Cardiac muscle cell (in vitro differentiated cells and primary cell): ENCODE measurements around the gene RBPJL. TPM values are rescaled to one million over a fixed set of nuclear protein-coding genes. Genes with fewer than 3 reads are reported as not detected.

Experiments
- DNase-seq, 2 donors: peaks; one replicate each; pipeline versions ENCODE4 v3.0.0 to v3.0.0-alpha.2; 2010 to 2017; ENCODE audit warnings: low read depth in 1 of 2, low spot score in 1 of 2
- H3K27ac ChIP-seq: fragments of 200-600 bp; sonication (generic); 2 replicates; pipeline ENCODE4 v1.5.1; 2016
- H3K27me3 ChIP-seq: fragments of 200-600 bp; sonication (generic); 2 replicates; pipeline ENCODE4 v1.6.0; 2016; ENCODE audit warnings: control low read depth
- H3K36me3 ChIP-seq: fragments of 200-600 bp; sonication (generic); 2 replicates; pipeline ENCODE4 v1.5.1; 2016; ENCODE audit warnings: control low read depth
- H3K4me1 ChIP-seq: fragments of 200-600 bp; sonication (generic); 2 replicates; pipeline ENCODE4 v1.8.1; 2017; ENCODE audit warnings: low read depth, mild to moderate bottlenecking, mixed run types
- H3K4me3 ChIP-seq: fragments of 200-600 bp; sonication (generic); 2 replicates; pipeline ENCODE4 v1.5.1; 2016; ENCODE audit warnings: mild to moderate bottlenecking
- H3K9me3 ChIP-seq: fragments of 200-600 bp; sonication (generic); 2 replicates; pipeline ENCODE4 v1.5.1; 2017; ENCODE audit warnings: low read depth, mild to moderate bottlenecking, control low read depth
- polyA plus RNA-seq: library from polyadenylated mRNA; unstranded; fragments of >200 nt; fragmentation: Nextera tagmentation; extraction: Ambion mirVana; gene quantifications from 2 replicates; pipeline ENCODE4 v1.2.1, GENCODE V29; 2016
- total RNA-seq: library from RNA; depleted of rRNA; stranded (reverse); fragments of >200 nt; gene quantifications from 2 replicates; pipeline ENCODE4 v1.2.3, GENCODE V29; 2016
- TF ChIP-seq, protein P1 (sequence below): IDR thresholded peaks from 2 replicates; pipeline ENCODE4 v1.5.1; 2012; ENCODE audit warnings: low read depth, mild to moderate bottlenecking, low read length

Gene RBPJL
- total and polyA plus RNA-seq, 2 experiments from 2014 or later: not detected

DNA sequence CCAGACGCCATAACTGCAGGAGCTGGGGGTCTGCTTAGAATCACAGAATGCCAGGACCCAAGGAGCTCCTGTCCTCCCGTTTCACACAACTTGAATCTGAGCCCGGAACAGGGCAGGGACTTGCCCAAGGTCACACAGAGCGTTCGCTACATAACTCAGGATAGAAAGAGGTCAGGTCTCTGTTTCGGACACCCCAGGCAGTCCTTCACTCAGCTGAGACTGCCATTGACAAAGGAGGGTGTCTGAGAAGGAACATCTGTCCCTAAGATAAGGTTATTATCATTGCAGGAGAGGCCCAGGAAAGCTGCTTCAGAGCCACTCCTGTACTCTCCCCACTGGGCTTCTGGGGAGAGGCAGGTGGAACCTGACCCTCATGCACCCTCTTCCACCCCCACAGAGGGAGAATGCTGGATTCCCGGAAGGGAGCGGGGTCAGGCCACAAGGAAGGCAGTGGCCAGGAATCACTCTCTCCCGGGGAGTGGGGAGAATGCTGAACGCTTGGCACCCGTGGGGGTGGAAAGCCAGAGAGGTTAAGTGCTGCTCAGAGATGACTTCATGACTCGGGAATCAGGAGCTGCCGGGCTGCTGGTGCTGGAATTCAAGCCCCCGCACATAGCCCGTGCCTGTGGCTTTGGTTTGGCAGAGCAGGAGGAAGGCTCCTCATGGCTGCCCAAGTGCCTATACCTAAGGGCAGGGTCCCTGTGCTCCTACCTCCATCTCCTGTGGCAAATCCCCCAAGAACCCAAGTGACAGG, 30.9 kb downstream of the RBPJL start:
- peaks cover 9% of the 10 kb centered on the region for H3K36me3 ChIP-seq
- H3K27me3 ChIP-seq: no peaks in the 10 kb centered on the region
- peak overlapping the region; percentile 98 for H3K27ac ChIP-seq
- peak; percentile 63 to 94 for DNase-seq
- H3K4me3 ChIP-seq: no peak overlapping the region
- no peaks in the 10 kb centered on the region for H3K9me3 ChIP-seq
- TF ChIP-seq, protein P1, sequence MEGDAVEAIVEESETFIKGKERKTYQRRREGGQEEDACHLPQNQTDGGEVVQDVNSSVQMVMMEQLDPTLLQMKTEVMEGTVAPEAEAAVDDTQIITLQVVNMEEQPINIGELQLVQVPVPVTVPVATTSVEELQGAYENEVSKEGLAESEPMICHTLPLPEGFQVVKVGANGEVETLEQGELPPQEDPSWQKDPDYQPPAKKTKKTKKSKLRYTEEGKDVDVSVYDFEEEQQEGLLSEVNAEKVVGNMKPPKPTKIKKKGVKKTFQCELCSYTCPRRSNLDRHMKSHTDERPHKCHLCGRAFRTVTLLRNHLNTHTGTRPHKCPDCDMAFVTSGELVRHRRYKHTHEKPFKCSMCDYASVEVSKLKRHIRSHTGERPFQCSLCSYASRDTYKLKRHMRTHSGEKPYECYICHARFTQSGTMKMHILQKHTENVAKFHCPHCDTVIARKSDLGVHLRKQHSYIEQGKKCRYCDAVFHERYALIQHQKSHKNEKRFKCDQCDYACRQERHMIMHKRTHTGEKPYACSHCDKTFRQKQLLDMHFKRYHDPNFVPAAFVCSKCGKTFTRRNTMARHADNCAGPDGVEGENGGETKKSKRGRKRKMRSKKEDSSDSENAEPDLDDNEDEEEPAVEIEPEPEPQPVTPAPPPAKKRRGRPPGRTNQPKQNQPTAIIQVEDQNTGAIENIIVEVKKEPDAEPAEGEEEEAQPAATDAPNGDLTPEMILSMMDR: no peak
- H3K4me1 ChIP-seq: peaks cover 44% of the 10 kb centered on the region

DNA sequence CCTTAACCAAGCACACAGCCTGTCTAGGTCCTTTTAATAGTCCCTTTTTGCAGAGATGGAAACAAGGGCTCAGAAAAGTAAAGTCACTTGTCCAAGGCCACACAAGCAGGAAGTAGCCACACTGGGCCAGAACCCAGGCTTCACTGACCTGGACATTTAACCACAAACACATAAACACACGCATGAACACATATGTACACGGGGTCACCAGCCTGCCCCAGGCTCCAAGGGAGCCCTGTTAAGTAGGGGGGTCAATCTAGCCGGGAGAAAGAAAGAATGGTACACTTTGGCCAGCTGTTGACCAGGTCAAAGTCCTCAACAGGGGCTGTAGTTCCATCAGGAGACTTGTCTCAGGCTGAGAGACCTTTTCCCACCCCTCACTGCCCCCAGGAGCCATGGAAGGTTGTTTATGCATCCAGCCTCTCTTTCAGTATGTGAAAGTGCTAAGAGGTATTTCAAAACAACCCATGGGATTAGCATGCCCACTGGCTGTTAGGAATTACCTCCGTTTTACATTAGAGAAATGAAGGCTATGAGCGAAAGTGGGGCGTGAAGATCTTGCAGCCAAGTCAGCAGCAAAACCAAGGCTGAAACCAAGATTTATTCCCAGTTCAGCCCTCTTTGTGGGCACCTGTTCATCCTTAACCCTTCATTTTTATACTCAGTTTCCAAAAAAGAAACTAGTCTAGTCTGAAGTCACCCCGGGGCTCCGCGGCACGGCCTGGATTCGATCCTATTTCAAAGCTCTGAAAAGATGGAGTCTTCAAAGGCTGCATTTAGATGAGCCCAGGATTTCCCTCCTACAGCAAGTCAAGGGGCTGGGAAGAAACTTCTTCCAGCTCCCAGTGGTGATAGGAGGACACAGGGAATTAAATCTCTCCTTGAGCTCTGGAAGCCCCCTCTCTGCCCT, 31.7 kb downstream of the RBPJL start:
- Histone ChIP-seq H3K36me3 (peaks cover 6% of the 10 kb centered on the region), H3K4me3 (no peak overlapping the region), H3K9me3 (no peaks in the 10 kb centered on the region), H3K27me3 (no peaks in the 10 kb centered on the region), H3K4me1 (peaks cover 53% of the 10 kb centered on the region), H3K27ac (peak overlapping the region; percentile 98)
- TF ChIP-seq, protein P1: no peak
- no peak for DNase-seq

DNA sequence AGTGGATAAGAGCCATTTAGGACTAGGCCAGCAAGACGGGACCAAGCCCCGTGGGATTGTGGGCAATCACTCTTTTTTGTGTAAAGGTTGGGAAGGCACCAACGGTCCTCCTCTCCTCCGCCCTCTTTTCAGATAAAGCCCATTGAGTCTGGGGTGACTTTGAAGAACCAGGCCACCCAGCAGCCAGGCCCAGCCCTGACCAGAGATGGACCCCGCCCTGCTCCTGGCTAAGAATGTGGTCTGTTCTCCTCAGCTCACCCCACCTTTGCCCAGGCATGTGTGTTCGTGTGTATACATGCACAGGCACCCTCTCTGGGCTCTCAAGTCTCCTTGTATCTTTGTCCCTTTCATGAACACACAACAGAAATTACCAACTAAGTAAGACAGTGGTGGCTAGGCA, 32.4 kb downstream of the RBPJL start:
- Histone ChIP-seq H3K9me3 (no peaks in the 10 kb centered on the region), H3K27ac (peak overlapping the region; percentile 98), H3K4me3 (no peak overlapping the region), H3K4me1 (peaks cover 60% of the 10 kb centered on the region), H3K36me3 (peaks cover 5% of the 10 kb centered on the region), H3K27me3 (no peaks in the 10 kb centered on the region)
- DNase-seq: no peak
- TF ChIP-seq, protein P1: no peak

DNA sequence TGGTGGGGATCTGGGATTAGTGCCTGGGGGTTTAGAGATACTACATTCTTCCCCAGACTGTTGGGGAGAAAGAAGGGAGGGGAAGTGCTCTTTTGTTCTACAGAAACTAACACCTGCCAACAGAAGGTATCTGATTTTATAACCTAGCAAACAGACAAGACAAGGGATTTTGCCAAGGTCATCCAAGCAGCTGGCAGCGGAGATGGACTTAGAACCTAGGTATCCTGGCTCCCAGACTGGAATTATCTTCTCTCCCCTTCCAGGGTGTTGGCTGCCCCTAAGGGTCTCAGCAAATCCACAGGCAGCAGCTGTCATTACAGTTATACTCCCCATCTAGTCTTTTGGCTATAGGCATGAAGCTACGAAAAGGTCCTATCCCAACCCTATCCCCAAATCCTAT, 33.2 kb downstream of the RBPJL start:
- no peak for DNase-seq
- H3K9me3 ChIP-seq: no peaks in the 10 kb centered on the region
- peaks cover 2% of the 10 kb centered on the region for H3K36me3 ChIP-seq
- TF ChIP-seq, protein P1: no peak
- H3K27ac ChIP-seq: peak overlapping the region; percentile 98
- H3K4me1 ChIP-seq: peaks cover 67% of the 10 kb centered on the region
- no peak overlapping the region for H3K4me3 ChIP-seq
- no peaks in the 10 kb centered on the region for H3K27me3 ChIP-seq

DNA sequence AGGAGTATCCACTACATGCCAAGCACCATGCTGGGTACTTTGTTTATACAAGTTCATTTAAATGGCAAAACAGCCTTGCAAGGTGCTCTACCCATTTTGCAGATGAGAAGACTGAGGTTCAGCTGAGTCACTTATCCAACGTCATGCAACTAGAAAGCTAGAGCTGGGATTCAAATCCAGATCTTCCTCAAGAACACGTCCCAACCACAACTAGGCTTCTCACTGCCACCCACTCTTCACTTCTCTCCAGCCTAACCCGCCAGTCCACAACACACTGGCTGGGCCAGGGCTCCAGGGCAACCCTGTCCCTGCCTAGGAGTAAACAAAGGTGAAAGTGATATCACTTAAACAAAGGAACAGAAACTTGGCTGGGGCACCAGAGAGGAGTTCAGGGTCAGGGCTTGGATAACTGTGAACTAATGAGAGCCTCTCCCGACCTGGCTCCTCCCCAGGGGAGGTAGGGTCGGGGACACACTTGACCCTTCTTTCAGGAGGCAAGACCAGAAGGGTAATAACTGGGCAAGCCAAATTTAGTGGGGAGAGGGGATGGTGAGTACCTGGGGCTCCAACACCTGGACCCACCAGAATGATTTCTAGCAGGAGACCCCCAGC, 33.7 kb downstream of the RBPJL start:
- no peaks in the 10 kb centered on the region for H3K9me3 ChIP-seq
- H3K36me3 ChIP-seq: no peaks in the 10 kb centered on the region
- TF ChIP-seq, protein P1: no peak
- DNase-seq: no peak
- peak overlapping the region; percentile 98 for H3K27ac ChIP-seq
- peaks cover 72% of the 10 kb centered on the region for H3K4me1 ChIP-seq
- no peaks in the 10 kb centered on the region for H3K27me3 ChIP-seq
- no peak overlapping the region for H3K4me3 ChIP-seq
